GM15510 (cell line): Measurements from ENCODE around the gene EFHB.

ENCODE experiments used
- POLR2A ChIP-seq: IDR thresholded peaks from 3 replicates; pipeline ENCODE4 v1.6.1; 2011; ENCODE audit warnings: borderline replicate concordance; ENCODE audit not compliant: insufficient read length; ENCODE audit errors: extremely low read depth

The EFHB gene

GRCh38 chr3:19888428-19889152, 45.4 kb downstream of the EFHB start:
- TF ChIP-seq POLR2A: no peak

- no peak for TF ChIP-seq POLR2A
Observed at GRCh38 chr3:19886404-19886803, 47.6 kb downstream of the EFHB start.

- TF ChIP-seq POLR2A: no peak
Observed at GRCh38 chr3:19885468-19885867, 48.5 kb downstream of the EFHB start.

- no peak for TF ChIP-seq POLR2A
Observed at GRCh38 chr3:19881852-19882251, 52.2 kb downstream of the EFHB start.

- TF ChIP-seq POLR2A: no peak
Observed at GRCh38 chr3:19881036-19881435, 53.0 kb downstream of the EFHB start.

- no peak for TF ChIP-seq POLR2A
Observed at GRCh38 chr3:19877656-19878055, 56.4 kb downstream of the EFHB start.

GRCh38 chr3:19866751-19867347, 67.2 kb downstream of the EFHB start:
- TF ChIP-seq POLR2A: no peak
